ENCODE data around the gene TMEM176B.

GRCh38 chr7:150829426-150829825 lies 29.3 kb upstream of the TMEM176B start:
- no peak for TF ChIP-seq EZH2 (IDR thresholded peaks at IDR 0.05; ENCODE audit: borderline replicate concordance, low read depth, low read length, poor library complexity, severe bottlenecking)
- no peak for TF ChIP-seq CTCF (conservative IDR thresholded peaks at IDR 0.05; ENCODE audit: low read depth, low read length)

All from A673 (cell line).